Measurements from ENCODE around the gene GPC5. TPM values are rescaled to one million over a fixed set of nuclear protein-coding genes. Genes with fewer than 3 reads are reported as not detected.

GPC5 gene
- total RNA-seq = 0.22 and 12.2 TPM in 2 replicates

DNA sequence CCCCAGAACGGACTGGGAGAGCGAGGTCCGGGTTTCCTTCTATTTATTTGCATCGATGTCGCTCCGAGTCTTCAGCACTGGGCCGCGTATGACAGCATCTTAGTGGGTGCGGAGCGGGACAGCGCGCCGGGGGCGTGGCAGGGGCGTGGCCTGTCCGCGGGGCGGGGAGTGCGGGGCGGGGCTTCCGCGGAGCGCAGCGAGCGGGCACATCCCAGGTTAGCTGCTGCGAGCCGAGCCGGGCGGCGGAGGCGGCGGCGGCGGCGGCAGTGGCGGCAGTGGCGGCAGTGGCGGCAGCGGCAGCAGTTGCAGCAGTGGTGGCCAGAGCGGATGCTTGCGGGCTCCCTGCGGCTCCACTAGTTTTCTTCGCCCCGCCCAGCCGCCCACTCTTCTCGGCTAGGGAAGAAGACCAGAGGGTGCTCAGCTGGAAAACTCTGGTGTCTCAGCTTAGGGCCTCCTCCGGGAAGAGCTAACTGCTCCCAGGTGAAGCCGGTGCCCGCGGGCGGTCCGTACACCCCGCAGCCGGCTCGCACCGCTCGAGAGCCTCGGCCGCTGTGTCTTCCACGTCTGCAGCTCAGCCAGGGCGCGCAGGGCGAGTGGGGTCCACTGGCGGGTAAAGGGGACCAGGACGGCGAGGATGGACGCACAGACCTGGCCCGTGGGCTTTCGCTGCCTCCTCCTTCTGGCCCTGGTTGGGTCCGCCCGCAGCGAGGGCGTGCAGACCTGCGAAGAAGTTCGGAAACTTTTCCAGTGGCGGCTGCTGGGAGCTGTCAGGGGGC lies at the start of gene GPC5:
Gene GPC5, plus strand, starts transcription at position 209 of the 776 bp plus-strand sequence.

Small RNA genes lying within 50 kb of the gene (small RNA-seq; reads per million reads assigned to genes)
- gene AL356737.1 (not detected), gene FABP5P4 (not detected), gene MIR548AS (not detected), gene RNU4ATAC3P (not detected)

Other genes starting within 250 kb of the GPC5 start
- 5.9 and 8.2 TPM in 2 replicates for gene MIR17HG, start 50.9 kb upstream of the GPC5 start, total RNA-seq

All from placental epithelial cell (primary cell).